Suppressor macrophage treated with lipopolysaccharide for 1 hour (primary cell): ENCODE measurements around the gene NOC2L.
A peak's percentile ranks its signal among the peaks of the same experiment; 100 is the strongest.

Experiments used
- DNase-seq, 3 donors: peaks; one replicate each; pipeline ENCODE4 v3.0.0-alpha.2; 2020 to 2022

The NOC2L gene

DNA sequence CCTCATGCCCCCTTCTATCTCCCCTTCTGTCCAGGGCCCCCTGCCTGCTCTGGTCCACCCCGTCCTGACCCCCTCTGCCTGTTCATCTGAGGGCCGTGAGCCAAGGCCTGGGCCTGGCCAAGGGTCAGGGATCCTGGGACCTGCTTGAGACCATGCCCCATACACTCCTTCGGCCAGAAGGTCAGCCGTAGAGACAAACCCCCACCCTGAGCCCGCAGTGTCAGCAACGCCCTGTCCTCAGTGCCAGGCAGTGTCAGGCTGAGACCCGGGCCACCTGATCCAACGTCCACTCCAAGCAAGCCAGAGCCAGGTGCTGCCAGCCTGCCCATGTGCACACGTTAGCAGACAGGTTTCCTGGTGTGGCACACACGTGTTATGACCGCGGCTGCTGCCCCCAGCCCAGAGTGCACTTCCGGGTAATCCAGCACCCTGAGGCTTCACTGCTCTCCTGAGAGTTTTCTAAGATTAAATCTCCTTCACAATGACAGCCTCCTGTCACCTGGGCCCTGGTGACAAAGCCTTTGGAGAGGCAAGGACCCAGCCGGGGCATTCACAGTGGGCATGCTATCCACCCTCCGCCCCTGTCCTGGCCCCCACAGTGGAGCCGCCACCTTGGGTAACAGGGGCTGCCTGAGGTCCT, 45.4 kb downstream of the NOC2L start:
- DNase-seq = no peak

DNA sequence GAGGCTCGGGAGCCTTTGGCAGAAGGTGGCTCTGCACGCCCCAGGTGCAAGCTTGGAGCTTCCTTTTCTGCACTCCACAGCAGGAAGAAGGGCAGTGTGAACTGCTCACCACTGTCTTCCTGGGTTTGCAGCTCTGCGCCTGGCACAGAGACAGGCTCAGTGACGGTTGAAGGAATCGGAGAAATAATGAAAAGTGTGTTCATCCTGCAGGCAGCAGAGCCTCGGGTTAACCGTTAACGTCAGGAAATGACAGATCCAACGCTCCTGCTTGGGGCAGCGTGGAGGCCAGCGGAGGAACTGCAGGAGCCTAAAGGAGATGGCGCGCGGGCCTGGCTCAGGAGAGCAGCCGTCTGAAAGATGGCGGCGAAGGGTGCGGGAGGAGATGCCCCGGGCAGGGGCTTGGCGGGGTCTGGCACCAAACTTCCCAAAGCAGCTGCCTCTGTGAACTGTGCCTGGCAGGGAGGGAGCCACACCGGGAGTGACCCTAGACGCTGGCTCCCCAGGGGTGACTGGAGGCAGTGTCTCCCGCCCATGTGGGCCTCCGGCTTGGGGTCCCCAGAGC, 46.2 kb downstream of the NOC2L start:
- peak; percentile 49 to 66 (median 50) for DNase-seq

DNA sequence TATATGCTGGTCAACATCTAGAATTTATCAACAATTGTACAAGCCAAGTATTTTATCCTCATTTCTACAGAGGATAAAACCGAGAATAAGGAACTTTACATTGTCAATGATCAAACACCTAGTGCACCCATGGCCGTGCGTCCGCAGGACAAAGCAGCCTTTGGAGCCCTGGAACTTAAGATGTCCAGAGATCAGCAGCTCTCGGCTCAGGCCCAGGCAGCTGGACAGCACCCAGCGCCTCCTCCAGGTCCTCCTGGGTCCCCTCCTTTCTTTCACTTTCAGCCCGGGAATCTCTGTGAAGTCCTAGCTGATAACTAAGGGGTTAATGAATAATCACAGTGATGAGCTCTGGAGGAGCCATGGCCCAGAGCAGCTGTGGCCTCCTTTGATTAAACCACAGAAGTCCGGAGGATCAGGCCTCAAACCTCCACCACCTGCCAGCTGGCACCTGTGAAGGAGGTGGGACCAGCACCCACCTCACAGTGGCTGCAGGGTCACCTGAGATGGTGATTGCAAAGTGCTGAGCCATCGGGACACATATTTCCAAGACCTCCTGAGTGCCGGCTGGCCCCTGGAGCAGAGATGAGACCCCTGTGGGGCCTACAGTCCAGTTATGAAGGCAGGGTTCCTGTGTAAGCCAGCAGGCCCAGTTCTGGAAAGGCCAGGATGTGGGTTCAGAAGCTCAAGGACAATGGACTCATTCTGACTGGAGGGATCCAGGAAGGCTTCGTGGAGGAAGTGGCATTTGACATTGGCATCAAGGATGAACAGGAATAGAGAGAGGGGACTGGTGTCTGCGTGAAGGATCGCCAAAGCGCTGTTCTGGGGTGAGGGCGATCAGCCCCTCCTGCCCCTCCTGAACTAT, 46.9 kb downstream of the NOC2L start:
- no peak for DNase-seq

DNA sequence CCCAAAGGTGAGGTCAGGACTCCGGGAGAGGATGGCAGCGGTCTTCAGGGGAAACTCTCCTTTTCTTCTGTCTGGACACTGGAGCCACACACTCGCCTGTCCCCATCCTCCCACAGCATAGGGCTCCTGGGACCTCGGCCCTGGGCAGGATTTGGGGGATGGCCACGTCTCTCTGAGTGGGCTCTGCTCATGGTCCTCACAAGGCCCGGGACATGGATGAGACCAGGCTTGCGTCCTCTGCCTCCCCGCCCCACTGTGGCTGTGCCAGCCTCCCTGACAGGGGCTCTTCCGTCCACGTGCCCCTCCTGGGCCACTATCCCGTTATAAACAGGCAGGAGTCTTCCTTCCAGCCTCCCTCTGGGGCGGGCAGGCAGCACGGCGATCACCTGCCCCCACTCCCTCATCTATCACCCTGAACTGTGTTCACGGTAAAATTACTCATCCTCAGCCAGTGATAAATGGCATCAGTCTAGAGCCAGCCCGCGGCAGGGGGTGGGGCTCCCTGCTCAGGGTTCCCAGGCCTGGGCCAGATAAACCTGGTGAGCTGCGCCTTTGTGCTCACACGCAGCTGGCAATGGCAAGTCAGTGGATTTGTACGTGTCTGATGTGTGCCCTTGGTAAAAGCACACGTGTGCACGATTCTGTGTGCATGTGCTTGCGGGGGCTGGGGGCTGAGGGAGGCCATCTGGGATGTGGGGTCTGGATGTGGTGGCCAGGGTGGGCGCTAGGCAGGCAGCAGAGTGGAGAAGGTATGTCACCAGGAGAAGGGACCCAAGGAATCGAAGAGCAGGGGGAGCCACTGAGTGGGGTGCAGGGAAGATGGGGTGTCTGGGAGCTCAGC, 48.0 kb downstream of the NOC2L start:
- no peak for DNase-seq

DNA sequence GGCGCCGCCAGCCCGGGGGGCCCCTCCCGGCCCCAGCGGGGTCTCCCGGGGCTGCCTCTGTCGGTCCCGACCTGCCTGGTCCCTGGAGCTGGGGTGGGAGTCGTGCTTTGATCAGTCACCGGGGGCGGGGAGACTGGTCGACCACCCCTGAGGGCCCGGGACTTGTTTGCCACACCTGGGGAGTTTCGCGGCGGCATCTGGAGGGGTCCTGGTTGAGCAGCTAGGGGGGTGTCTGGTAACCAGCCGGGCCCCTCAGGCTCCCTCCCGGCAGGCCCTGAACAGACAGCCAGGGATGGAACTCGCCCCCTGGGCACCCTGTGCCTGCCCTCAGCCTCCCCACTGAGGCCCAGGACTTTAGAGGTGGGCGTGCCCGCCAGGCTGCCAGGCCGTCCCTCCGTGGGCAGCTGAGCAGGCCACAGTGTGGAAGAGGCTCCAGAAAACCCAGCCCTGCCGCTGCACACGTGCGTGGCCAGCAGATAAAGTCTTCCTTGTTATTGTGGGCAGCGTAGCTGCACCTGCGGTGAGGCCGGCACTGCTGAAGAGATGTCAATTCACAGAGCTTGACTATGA, 48.7 kb downstream of the NOC2L start:
- DNase-seq = no peak

DNA sequence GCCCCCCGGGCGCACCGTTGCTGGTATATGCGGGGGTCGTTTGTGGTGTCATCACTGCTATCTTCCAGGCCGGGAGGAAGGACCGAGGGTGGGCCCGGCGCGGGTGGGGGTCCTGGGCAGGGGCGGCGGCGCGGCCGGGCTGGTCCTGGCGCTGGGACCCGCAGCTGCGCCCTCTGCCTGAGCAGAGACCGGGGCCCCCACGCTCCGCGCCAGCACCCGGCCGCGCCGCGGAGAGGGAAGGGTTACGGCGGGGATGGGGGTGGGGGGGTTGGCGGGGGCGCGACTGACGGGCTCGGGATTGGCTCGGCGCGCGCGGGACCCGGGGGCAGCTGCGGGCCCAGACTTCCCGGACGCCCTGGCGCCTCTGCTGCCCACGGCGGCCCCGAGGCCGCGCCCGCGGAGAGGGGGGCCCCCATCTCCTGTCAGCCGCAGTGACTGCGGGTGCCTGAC, 49.2 kb downstream of the NOC2L start:
- DNase-seq = no peak

DNA sequence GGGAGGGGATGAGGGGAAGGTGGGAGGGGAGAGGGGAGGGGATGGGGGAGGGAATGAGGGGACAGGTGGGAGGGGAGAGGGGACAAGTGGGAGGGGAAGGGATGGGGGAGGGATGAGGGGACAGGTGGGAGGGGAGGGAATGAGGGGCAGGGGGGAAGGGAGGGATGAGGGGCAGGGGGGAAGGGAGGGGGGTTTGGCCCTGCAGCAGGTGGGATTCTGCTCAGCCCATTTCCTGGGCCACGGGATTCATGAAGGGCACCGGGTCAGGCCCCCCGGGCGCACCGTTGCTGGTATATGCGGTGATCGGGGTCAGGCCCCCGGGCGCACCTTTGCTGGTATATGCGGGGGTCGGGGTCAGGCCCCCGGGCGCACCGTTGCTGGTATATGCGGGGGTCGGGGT, 50.4 kb downstream of the NOC2L start:
- no peak for DNase-seq

DNA sequence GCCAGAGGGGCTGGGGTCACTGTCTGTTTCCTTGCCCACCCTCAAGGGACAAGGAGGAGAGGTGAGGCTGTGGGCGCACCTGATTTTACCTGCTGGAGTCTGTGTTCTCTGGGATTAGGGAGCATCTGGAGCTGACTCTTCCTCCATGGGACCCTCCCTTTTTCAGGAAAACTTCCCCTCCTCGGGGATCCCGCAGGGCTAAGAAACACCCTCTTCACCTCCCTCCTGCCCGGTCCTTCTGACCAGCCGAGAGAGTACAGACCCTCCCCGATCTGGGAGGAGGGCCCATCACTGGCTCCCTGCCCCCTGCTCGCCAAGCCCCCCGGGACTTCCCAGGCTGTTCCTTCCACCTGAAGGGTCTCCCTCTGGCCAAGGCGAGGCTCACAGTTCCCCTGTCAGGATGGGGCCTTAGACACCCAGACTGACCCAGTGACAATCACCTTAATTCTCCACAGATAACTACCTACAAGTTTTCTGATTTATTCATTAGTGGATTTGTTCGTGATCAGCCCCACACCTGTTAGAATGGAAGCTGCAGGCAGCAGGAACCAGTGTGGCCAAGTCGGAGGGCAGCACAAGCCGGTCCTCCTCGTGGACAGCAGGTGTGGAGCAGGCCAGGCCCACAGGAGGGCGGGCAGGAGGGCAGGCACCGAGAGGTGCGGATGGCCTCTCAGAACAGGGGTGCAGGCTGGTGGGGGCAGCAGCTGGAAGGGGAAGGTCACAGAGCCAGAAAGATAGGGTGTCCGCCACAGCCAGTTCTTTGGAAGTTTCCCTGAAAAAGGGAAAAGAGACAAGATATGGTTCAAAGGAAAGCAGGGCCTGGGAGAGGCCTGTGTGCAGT, 51.2 kb downstream of the NOC2L start:
- no peak for DNase-seq

DNA sequence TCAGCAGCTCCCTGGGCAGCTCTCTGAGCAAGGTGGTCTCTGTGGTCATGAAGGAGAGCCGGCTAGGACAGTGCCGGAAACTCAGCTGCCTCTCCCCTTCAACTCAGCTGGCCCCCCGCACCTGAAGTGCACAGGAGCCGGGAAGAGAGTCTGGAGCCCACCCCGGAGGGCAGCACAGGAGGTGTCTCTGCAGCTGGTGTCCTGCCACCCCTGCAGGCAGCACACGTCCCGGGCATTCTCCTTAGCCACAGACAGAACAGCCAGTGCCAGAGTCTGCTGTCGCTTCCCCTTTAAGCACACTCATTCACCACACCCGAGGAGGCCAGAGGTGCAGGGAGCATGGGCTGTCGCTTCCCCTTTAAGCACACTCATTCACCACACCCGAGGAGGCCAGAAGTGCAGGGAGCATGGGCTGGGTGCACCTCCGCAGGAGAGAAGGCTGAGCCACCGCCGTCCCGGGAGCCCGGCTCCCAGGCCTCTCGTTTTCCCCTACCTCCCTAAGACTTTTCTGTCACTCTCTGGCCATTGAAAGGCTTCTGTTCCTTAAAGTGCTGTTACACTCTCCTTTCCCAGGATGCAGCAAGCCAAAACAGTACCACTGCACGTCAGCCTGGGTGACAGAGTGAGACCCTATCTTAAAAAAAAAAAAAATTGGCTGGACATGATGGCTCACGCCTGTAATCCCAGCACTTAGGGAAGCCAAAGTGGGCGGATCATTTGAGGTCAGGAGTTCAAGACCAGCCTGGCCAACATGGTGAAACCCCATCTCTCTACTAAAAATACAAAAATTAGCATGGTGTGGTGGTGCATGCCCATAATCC, 52.2 kb downstream of the NOC2L start:
- DNase-seq = peak; percentile 77 to 90 (median 88)

DNA sequence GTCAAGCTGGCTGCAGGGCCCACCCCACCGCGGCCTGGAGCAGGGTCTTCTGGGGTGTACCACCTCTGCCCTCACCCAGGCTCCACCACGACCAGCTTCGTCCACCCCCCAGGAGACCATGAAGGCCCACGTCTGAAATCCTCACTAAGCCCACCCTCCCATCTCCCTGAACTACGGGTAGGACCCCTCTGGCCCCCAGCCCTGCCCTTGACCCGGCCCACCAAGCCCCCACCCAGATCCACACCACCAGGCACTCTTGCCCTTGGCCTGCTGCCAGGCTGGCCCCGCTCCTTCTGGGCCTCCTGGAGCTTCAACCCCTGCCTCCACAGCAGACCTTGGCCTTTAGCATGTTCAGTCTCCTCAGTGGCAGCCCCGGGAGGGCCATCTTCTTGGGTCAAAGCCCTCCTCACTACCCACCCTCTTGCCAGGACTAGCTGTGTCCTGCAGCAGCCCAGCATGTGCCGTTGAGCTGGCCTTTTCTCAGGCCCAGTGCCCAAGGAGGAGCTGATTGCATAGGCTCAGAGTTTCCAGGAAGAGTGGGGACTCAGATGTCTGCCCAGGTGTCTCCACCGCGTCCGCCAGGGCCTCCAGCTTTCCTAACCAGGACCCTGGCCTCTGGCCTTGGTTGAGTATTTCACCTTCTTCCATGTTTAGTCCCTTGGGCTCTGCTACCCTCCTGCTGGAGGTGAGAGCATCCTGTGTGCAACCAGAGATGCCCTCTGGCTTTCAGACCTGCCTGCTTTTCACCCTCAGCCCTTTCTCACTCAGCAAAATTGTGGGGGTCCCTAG, 53.1 kb downstream of the NOC2L start:
- DNase-seq = no peak

DNA sequence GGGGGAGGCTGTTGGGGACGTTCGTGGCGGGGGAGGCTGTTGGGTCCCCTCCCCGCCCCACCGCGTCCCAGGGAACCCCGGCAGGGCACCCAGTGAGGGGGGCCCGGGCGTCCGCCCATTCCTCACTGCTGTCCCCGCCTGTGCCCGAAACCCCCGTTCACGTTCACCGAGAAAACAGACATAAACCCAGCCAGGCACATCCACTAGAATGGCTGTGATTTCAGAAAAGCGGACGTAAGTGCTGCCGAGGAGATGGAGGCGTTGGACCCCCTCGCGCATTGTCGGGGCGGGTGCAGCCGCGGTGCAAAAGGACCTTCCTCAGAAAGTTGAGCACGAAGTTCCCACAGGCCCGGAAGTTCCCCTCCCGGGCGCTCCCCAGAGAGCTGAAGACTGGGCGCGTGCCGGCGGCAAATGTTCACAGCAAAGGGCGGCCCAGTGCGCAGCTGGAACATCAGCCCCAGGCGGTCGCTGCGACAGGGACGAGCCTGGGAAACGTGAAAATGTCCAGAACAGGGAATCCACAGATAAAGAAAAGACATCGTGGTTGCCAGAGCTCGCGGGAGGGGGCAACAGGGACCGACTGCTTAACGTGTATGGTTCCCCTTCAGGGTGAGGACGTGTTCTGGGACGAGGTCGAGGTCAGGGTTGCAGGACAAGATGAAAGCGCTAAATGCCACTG, 53.8 kb downstream of the NOC2L start:
- DNase-seq = peak; percentile 69 to 83 (median 76)

DNA sequence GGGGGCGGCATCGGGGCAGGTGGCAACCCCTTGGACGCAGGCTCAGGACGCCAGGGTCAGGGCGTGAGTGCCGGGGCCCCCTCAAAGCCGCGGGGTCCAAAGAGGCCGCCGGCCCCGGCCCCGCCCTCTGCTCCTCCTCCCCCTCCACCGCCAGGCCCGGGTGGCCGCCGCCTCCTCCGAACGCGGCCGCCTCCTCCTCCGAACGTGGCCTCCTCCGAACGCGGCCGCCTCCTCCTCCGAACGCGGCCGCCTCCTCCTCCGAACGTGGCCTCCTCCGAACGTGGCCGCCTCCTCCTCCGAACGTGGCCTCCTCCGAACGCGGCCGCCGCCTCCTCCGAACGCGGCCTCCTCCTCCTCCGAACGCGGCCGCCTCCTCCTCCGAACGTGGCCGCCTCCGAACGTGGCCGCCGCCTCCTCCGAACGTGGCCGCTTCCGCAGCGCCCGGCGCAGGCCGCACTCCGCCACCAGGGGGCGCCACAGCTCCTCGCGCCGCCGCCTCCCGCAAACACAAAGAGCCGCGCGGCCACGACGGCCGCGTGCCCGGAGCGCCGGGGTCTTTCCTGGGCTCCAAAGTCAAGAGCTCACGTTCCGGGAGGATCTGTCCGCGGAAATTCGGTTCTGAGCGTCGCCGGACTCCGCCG, 54.6 kb downstream of the NOC2L start:
- DNase-seq = peak; percentile 72 to 92 (median 87)

DNA sequence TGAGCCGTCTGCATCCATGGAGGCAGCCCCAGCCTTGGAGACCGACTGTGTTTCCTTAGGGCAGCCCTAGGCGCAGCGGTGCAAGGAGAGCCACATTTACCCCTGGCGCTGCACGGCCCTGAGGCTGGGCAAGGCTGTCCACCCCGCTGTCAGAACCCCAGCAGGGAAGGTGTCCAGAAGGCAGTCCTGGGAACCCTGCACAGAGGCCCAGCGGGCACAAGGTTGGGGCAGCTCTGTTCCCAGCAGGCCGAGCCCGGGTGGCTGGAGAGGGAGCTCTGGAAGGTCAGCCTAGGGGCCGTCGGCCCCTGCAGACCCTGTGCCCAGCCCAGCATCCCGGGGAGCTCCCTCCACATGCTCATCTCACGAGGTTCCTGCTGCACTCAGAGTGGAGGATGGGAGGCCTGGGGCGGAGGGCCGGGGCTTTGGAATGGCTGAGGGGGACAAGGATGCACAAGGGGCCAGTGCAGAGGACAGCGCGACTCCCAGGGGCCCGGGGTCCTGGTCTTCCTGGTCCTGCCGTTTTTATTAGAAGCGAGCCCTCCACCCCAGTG, 55.3 kb downstream of the NOC2L start:
- DNase-seq = no peak

DNA sequence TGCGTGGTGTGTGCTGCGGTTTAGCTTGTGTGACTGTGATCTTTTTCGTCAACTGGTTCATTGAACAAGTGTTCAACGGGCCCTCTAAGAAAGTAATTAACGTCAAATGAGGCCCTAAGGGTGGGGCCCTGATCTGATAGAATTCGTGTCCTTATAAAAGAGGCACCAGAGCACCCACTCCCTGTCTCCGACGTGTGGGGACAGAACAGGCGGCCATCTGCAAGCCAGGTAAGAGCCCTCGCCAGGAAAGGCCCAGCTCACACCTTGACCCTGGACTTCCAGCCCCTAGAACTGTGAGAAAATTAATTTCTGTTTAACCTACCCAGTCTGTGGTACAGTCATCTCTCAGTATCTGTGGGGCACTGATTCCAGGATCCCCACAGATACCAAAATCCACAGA, 55.8 kb downstream of the NOC2L start:
- no peak for DNase-seq

DNA sequence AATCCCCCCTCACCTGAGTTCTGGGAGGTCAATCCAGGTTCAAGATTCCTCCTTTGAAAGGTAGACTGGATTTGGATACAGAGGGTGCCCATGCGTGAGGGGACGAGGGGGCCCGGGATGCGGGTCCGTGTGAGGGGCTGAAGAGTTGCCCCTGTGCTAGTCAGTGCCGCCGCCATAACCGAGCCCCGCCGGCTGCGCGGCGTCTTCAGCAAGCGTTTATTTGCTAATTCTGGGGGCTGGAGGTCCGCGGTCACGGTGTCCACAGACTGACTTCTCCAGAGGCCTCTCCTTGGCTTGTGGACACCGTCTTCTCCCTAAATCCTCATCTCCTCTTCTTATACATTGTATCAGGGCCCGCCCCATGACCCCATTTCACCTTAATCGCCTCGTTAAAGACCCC, 56.3 kb downstream of the NOC2L start:
- DNase-seq = no peak

DNA sequence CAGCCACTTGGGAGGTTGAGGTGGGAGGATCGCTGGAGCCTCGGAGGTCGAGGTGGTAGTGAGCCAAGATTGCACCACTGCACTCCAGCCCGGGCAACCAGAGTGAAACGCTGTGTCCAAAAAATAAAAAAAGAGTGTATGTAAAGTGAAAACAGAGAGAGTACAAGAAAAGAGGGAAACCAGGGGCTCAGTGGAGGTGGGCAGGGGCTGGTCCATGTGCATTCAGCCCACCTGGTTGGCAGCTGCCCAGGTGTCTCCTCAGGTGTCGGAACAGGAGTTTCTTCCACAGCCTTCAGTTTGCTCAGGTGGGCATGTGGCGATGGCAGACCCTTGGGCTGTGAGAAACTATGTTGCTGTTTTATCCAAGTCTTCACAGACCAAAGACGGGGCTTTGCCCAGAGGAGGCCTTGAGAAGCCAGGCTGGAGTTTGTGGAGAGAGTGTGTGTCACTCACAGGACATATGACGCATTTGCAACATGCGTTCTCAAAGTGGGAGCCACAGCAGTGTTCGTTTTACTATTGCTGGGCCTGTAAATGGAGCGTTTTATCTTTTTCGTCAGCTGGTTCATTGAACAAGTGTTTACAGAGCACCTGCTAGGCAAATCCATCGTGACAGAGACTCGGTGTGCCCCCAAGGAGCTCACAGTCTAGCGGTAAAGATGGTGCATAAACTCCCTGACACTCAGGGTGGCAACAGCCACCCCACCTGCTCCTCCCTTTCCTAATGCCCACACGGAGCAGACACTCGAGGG, 57.8 kb downstream of the NOC2L start:
- no peak for DNase-seq

DNA sequence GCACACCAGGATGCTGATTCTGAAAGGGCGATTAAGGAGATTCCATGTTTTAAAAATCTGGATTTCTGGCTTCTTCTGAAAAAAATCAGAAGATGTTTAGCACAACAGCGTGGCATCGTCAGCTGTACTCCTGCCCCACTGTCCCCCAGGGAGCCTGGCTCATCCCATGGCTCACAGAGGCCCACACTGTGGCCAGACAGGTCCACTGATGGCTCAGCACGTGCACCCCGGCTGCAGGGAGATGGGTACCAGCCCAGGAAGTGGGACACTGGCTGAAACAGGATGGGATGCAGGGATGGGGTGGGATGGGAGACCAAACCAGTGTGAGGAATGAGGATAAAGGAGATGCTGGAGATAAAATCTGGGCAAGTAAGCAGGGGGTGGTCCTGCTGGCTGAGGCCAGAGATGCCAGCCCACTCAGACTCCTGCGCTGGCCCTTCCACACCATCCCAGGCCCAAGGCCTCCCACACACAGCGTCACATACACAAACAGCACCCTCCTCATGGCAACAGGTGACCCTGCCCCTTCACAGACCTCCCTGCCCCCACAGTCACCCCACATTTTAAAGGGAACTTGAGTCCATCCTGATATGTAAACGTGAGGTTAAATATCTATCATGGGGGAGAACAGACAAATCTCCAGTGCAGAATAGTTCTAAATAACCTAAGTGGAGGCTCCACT, 59.3 kb downstream of the NOC2L start:
- no peak for DNase-seq
